OCI-LY7 (cell line): Measurements from ENCODE around the gene CD70.

ENCODE experiments used
- EZH2phosphoT487 ChIP-seq: fragments of 200-600 bp; sonication (generic); IDR thresholded peaks from 2 replicates; pipeline ENCODE4 v1.6.1; 2018; ENCODE audit warnings: low read depth, borderline replicate concordance, mild to moderate bottlenecking, mixed run types, antibody characterized with exemption, low read length, moderate library complexity, mixed read lengths
- TF ChIP-seq, protein P1 (sequence below): fragments of 200-600 bp; sonication (generic); conservative IDR thresholded peaks from 2 replicates; pipeline ENCODE4 v1.5.1; 2014; ENCODE audit warnings: mild to moderate bottlenecking, antibody characterized with exemption, low read length, moderate library complexity, mixed read lengths

GRCh38 chr19:6570764-6571163 is 20.2 kb downstream of the CD70 start:
- TF ChIP-seq, protein P1, sequence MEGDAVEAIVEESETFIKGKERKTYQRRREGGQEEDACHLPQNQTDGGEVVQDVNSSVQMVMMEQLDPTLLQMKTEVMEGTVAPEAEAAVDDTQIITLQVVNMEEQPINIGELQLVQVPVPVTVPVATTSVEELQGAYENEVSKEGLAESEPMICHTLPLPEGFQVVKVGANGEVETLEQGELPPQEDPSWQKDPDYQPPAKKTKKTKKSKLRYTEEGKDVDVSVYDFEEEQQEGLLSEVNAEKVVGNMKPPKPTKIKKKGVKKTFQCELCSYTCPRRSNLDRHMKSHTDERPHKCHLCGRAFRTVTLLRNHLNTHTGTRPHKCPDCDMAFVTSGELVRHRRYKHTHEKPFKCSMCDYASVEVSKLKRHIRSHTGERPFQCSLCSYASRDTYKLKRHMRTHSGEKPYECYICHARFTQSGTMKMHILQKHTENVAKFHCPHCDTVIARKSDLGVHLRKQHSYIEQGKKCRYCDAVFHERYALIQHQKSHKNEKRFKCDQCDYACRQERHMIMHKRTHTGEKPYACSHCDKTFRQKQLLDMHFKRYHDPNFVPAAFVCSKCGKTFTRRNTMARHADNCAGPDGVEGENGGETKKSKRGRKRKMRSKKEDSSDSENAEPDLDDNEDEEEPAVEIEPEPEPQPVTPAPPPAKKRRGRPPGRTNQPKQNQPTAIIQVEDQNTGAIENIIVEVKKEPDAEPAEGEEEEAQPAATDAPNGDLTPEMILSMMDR = no peak
- no peak for TF ChIP-seq EZH2phosphoT487
